ENCODE measurements around the gene BCLAF1.

- no peak for TF ChIP-seq CTCF (IDR thresholded peaks at IDR 0.05)
- no peak for TF ChIP-seq EZH2 (IDR thresholded peaks at IDR 0.05; ENCODE audit: borderline replicate concordance, insufficient read depth, low read depth, low read length, poor library complexity, severe bottlenecking)
Observed at GRCh38 chr6:136334853-136335252, 45.2 kb upstream of the BCLAF1 start.
